HG03095 (cell line): Measurements from ENCODE around the gene PLD3.
"Not testable (repeated sequence)": the region's sequence is repeated elsewhere in the genome, so short reads cannot be mapped to it uniquely, and the experiment has no call there.

Source experiments
- ATAC-seq: cut with Tn5 transposase; IDR thresholded peaks from one replicate; pipeline ENCODE4 v1.9.1; 2021; ENCODE audit warnings: moderate library complexity; ENCODE audit not compliant: unreplicated experiment

The PLD3 gene

DNA sequence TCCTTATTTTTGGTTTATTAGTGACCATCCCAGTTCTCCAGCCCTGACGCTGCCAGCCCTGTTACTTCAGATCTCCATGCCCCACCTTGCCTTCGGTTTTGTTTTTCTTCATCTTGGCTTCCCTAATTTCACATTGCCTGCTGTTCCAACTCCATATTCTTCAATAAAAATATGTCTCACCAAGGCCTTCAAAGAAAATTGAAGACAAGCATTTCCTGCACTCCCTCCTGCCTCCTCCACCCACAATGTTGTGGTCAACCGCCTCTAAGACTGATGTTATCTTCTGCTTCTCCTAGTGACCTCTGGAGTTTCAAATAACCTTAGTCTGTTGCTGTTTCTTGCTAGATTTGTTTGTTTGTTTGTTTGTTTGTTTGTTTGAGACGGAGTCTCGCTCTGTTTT, 14.6 kb downstream of the PLD3 start:
- no peak for ATAC-seq

- no peak for ATAC-seq
These were observed 16.5 kb downstream of the PLD3 start for GRCh38 chr19:40365010-40365409.

DNA sequence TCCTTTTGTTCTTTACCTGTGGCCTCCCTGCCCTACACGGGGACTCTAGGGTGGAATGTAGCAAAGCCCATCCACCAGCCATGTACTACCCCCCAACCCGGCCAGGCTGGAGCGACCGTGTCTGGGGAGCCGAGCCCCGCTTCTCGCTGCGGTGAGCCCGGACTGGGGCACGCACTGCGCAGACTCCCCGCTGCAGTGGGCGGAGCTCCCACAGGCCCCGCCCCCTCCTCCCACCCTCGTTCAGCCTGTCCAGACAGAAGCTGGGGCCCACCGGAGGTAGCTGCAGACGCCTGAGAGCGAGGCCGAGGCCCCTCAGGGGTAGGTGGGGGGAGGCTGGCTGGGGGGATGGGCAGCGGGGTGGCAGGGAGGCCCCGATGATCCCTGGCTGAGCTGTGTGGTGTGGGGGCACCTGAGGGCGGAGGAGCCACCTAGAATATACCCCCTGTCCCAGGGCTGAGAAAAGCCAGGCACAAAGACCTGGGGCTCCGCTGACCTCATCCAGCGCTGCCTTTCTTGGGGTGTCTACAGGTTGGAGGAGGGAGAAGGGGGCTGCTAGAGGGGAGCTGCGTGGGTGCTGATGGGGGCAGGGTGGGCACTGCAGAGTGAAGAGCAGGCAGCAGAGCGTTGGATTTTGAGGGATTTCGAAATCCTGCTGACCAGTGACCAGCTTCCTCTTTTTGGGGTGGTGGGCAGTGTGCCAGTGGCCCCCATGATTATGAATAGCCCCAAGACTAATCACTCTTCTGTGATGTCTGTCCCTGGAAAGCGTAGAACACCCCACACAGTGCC, 17.3 kb downstream of the PLD3 start:
- no peak for ATAC-seq

GRCh38 chr19:40366697-40367561, 18.4 kb downstream of the PLD3 start:
- ATAC-seq, result no peak

DNA sequence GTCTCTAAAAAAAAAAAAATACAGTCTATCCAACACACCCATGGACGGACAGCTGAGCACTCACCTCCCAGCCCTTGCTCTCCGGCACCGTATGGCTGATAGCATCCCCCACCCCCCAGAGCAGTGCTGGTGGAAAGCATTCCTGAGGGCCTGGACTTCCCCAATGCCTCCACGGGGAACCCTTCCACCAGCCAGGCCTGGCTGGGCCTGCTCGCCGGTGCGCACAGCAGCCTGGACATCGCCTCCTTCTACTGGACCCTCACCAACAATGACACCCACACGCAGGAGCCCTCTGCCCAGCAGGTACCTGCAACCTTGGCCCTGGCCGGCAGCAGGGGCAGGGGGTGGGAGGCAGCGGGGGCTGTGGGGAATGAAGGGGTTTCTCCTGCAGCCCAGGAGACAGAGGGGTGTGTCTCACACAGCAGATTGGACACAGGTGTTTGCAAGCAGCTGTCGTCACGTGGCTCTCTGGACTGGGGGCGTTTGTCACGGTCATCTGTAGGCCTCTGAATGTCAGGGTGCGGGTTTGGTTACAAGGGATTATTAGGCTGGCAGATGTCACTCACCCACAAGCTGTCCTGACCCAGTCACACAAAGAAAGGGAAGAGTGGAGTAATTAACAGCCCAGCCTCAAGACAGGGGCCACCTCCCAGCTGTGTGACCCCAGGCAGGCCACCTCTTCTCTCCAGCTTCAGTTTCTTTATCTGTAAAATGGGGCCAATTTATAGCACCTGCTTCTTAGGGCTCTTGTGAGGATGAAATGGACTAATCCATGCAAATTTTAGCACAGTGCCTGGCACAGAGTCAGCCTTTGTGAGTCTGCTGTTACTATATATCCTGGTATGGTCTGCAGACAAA, 19.3 kb downstream of the PLD3 start:
- no peak for ATAC-seq

GRCh38 chr19:40369797-40370196, 21.3 kb downstream of the PLD3 start:
- no peak for ATAC-seq

DNA sequence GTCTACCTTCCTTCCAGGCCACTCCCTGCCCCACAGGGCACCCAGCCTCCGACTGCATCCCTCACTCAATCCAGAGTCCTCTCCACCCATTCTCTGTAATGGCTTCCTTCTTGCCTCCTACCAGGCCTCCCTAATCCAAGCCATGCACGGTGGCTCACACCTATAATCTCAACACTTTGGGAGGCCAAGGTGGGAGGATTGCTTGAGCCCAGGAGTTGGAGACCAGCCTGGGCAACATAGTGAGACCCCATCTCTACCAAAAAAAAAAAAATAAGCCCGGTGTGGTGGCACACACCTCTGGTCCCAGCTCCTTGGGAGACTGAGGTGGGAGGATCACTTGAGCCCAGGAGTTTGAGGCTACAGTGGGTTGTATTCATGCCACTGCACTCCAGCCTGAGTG, 21.8 kb downstream of the PLD3 start:
- not testable (repeated sequence) for ATAC-seq

GRCh38 chr19:40370997-40371801, 22.7 kb downstream of the PLD3 start:
- no peak for ATAC-seq

- ATAC-seq, result no peak
These were observed 23.3 kb downstream of the PLD3 start for GRCh38 chr19:40371802-40372122.

DNA sequence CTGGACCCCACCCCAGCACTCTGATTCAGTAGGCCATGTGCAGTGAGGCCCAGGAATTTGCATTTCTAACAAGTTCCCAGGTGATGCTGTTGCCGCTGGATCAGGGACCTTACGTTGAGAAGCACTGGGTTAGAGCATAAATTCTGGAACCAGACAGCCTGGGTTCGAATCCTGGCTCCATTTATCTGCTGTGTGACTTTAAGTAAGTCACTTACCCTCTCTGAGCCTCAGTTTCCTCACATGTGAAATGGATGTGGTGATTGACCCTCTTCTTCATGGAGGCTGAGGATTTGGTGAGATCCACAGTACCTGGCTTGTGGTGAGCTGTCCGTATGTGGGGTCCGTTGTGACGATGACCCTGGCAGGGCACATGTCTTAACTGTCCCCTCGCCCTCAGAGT, 25.6 kb downstream of the PLD3 start:
- no peak for ATAC-seq

- ATAC-seq, result no peak
These were observed 27.9 kb downstream of the PLD3 start for GRCh38 chr19:40376286-40376862.

DNA sequence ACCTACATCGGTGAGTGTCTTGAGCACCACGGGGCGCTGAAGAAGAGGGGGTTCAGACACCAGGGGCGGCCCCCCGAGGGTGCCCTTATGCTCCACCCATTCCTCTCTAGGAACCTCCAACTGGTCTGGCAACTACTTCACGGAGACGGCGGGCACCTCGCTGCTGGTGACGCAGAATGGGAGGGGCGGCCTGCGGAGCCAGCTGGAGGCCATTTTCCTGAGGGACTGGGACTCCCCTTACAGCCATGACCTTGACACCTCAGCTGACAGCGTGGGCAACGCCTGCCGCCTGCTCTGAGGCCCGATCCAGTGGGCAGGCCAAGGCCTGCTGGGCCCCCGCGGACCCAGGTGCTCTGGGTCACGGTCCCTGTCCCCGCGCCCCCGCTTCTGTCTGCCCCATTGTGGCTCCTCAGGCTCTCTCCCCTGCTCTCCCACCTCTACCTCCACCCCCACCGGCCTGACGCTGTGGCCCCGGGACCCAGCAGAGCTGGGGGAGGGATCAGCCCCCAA, 29.4 kb downstream of the PLD3 start:
- ATAC-seq, result no peak

GRCh38 chr19:40378509-40378908, 30.0 kb downstream of the PLD3 start:
- ATAC-seq, result no peak

DNA sequence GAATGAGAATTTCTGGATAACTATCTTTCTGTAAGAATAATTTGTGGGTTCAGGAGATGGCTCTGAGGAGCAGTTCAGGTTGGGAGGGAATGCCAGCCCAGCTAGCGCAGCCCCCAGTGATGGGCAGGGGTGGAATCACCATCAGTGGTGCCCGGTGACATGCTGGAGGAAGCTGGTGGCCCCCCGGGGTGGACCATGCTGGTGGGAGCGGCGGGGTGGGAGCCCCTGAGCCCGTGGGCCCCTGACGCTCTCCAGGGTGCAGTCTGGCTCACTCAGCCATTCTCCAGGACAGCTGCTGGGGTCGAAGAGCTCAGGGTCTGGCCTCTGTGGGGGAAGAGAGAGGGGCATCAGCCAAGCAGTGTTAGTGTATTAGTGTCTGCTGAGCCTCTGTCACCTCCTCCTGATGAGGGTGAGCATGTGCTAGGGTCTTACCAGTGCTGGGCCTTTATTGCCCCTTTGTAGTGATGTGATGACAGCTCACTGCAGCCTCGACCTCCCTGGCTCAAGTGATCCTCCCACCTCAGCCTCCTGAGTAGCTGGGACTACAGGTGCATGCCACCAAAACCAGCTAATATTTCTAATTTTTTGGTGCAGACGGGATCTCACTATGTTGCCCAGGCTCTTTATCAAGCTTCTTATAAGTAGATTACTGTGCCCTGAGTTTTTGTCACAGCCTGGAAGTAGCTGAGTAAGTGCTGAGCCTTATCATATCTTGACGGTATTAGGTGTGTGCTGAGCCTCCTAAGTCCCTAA, 31.1 kb downstream of the PLD3 start:
- ATAC-seq, result no peak

DNA sequence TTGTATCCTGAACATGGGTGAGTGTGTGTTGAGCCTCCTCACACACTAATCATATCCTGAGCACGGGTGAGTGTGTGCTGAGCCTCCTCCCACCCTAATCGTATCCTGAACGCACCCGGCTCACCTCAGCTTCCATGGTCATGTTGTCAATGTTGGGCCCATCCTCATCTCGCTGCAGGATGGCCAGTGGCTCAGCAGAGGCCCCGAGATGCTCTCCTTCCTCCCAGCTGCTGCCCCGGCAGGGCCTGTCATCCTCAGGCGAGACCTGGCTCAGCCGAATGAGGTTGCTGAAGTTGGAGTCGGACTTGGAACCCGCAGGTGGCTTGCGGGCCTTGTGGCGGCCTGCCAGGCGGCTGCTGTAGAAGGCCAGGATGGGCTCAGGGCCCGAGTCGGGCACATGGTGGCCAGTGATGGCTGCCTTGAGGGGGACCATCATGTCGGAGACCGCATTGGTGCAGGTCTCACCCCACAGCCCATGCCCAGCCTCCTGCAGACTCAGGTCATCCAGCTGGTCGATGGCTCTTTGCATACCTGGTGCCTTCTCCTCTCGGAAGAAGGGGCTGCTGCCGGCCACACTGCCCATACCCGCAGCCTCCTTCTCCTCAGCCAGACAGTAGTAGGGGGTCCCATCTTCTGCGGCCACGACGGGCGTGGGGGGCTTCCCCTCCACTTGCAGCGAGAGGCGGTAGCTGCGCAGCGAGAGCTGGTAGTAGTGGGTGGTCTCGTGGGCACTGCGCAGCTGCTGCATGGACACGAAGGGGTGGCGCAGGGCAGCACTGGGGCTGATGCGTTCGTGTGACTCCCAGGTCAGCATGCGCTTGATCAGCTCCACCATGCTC, 31.9 kb downstream of the PLD3 start:
- no peak for ATAC-seq

GRCh38 chr19:40381321-40381720, 32.8 kb downstream of the PLD3 start:
- no peak for ATAC-seq

DNA sequence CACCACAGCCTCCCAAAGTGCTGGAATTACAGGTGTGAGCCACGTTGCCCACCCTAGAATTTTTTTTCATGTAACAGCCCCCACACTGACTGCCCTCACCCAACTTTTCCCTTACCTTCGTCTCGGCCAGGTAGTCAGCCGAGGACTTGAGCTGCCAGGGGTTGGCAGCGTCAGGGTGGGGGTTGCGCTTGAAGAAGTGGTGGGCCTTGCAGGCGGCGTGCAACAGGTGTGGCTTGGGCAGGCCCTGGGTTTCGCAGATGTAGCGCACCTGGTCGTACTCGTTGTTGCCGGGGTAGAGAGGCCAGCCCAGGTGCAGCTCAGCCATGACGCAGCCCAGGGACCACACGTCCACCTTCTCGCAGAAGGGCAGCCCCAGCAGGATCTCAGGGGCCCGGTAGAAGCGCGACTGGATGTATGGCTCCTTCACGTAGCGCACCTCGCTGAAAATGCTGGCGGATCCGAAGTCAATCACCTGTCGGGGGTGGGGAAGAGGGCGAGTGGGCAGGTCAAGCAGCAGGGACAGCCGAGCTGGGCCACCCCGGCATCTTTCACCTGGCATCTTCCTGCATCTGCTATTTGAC, 35.3 kb downstream of the PLD3 start:
- no peak for ATAC-seq

DNA sequence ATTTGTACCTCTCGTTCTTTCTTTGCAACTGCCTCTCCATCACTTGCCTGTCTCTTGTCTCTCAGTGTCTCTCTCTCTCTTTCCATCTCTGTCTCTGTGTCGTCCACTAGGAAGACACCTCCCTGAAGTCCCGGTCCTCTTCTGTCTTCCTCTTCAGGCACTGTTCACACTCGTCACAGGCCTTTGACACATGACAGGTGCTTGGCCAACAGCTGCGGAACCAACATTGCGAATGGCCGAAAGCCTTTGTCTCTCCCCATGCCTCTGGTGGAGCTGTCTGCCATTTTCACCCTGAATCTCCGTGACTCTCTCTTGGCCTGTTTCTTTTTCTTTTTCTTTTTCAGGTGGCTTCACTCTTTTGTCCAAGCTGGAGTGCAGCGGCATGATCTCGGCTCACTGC, 38.7 kb downstream of the PLD3 start:
- ATAC-seq, result no peak
